ENCODE measurements around the gene UAP1.
"Not testable (repeated sequence)": the region's sequence is repeated elsewhere in the genome, so short reads cannot be mapped to it uniquely, and the experiment has no call there.

The UAP1 gene

GRCh38 chr1:162599451-162599850 lies 37.9 kb downstream of the UAP1 start:
- no peak overlapping the region for H3K27ac ChIP-seq
- TF ChIP-seq ZFX (IDR thresholded peaks at IDR 0.05; ENCODE audit: borderline replicate concordance) (no peak), CTCF (IDR thresholded peaks at IDR 0.05) (no peak)

- not testable (repeated sequence) for H3K27ac ChIP-seq
Observed at GRCh38 chr1:162603117-162603516, 41.6 kb downstream of the UAP1 start.

GRCh38 chr1:162605225-162605927 lies 43.9 kb downstream of the UAP1 start:
- no peak overlapping the region for H3K27ac ChIP-seq
- TF ChIP-seq ZFX (IDR thresholded peaks at IDR 0.05; ENCODE audit: borderline replicate concordance), result no peak
- TF ChIP-seq CTCF (IDR thresholded peaks at IDR 0.05), result no peak

GRCh38 chr1:162609306-162609705 lies 47.8 kb downstream of the UAP1 start:
- H3K27ac ChIP-seq, result no peak overlapping the region
- no peak for TF ChIP-seq CTCF (IDR thresholded peaks at IDR 0.05)
- no peak for TF ChIP-seq ZFX (IDR thresholded peaks at IDR 0.05; ENCODE audit: borderline replicate concordance)

GRCh38 chr1:162612606-162613400 lies 51.3 kb downstream of the UAP1 start:
- no peak overlapping the region for H3K27ac ChIP-seq
- TF ChIP-seq CTCF (IDR thresholded peaks at IDR 0.05), result no peak

GRCh38 chr1:162616848-162617247 lies 55.3 kb downstream of the UAP1 start:
- TF ChIP-seq CTCF (IDR thresholded peaks at IDR 0.05), result no peak
- TF ChIP-seq ZFX (IDR thresholded peaks at IDR 0.05; ENCODE audit: borderline replicate concordance), result no peak
- no peak overlapping the region for H3K27ac ChIP-seq

- no peak overlapping the region for H3K27ac ChIP-seq
- TF ChIP-seq ZFX (IDR thresholded peaks at IDR 0.05; ENCODE audit: borderline replicate concordance) (no peak), CTCF (IDR thresholded peaks at IDR 0.05) (no peak)
Observed at GRCh38 chr1:162617513-162617912, 56.0 kb downstream of the UAP1 start.

Measured in 22Rv1 (cell line).